Embryonic facial prominence (tissue), 1 donor: ENCODE results near the gene CATSPER1.

Experiments used
- DNase-seq: peaks from one replicate; pipeline ENCODE4 v3.0.0-alpha.2; 2016; ENCODE audit errors: extremely low spot score

The CATSPER1 gene

DNA sequence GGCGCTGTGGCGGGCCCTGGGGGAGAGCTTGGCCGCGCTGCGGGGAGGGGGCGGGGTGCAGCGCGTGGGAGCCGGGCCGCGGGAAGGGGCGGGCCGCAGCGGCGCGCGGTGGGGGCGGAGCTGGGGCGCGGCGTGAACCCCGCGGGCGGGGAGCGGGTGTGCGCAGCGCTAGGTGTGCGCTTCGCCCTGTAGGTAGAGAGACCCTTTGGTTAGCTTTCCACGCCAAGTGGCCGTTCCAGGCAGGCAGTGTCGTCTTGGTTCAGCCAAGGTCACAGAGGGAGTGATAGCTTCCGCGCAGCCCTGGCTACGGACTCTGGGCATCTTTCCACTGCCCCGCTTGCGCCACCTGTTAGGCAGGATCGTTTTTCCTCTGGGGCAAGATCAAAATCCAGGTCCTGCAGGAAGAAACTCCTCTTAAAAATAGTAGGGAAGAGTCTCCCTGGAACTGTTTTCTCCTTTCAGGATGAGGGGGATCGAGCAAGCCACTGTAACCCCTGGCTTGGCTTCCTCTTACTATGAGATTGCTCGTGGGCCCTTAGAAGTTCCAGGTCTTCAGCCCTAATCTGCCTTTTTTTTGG is 23.5 kb downstream of the CATSPER1 start:
- no peak for DNase-seq

DNA sequence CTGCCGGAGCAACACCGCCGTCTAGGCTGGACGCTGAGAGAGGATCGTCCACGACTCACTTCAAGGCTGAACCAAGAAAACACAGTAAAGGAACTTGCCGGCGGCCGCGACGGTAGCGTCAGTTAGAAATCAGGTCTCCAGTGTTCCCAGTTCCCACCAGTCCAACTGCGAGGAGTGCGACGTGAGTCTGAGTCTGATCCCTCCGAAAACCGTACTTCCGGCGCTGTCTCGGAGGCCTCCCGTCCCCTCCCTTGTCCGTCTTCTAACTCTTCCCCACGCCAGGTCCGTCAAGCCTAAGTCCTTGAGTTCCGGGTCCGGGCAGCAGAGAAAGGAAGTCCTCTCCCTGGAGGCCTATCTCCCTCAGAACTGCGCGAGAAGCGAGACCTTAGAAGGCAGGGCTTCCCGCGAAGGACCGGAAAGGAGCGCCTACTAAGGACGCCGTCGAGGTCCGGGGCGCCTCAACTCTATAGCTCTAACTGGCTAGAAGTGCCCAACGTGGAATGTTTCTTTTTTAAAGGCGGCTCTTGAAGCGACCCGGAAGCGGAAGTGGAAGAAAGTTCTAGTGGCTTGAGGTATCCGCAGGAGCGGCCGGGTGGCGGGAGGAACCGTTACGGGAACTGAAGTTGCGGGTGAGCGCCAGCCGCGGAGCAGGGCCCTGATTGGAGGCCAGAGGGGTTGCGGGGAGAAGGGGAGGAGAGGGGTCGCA is 24.2 kb downstream of the CATSPER1 start, which contains the start of the genes BANF1 and EIF1AD:
Gene BANF1, plus strand, starts transcription at position 562 of the 706 bp plus-strand sequence. CDS start 748 bp downstream, outside the sequence.
Gene EIF1AD, minus strand, starts transcription at position 216 of the 706 bp plus-strand sequence. CDS start 1,768 bp downstream, outside the sequence.
- peak; percentile 96 for DNase-seq

DNA sequence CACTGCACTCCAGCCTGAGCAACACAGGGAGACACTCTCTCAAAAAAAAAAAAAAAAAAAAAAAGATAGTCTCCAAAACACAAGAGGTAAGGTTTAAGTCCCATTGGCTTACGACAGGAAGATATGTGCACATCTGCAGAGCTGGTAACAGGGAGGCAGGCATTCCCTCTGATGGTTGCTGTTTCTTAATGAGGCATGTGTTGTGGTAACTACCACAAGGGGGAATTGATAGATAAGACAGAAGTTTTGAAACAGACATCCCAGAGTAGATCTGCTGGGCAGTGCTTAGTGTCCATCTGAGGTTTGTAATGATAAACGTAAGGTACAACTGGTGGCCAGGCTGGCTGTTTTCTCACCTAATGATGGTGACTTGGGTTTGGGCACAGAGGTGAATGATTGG is 29.0 kb downstream of the CATSPER1 start:
- no peak for DNase-seq

DNA sequence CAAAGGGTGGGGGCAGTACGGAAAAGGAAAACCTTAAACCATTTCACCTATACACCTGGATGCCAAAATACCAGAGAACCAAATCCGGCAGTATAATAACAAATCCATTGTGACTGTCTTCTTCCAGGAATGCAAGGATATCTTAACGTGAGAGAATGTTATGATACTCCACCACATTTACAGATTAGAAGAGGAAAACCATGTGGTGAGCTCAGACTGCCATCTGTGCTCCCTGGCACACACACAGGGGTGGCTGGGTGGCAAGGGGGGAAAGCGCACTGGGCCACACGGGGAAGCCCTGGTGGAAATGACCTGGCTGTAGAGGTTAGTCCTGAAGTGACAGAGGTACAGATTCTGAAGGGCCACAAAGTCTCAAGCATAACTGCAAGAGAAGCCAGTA is 34.2 kb downstream of the CATSPER1 start:
- no peak for DNase-seq

DNA sequence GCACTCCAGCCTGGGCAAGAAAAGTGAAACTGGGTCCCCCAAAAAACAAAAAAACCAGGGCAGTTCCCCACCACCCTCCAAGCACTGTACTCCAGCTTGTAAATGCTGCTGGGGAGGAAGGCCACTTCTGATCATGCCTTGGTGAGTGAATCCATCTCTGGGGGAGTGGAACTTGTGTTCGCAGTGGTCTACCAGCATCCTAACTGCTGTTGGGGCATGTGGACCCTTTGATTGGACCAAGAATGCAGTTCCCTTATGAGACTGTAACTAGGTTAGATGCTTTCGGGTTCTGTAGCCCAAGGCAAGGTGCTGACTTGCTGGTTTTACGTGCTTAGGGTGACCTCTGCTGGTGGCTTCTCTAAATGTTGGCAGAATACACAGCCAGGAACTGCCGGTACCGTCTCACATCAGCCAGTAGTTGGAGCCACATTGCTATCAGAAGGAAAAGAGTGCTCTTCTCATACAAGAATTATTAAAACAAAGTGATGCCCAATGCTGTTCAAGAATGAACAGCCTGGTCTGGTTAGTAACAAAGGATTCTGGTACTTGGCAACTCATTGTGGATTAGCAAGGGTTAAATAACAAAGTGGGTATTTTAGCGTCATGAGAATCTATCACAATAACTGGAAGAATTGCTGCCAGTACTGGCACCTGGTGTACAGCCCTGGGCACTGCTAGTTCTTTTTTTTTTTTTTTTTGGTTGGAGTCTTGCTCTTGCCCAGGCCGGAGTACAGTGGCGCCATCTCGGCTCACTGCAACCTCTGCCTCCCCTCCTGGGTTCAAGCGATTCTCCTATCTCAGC is 37.3 kb downstream of the CATSPER1 start:
- DNase-seq = peak; percentile 89

DNA sequence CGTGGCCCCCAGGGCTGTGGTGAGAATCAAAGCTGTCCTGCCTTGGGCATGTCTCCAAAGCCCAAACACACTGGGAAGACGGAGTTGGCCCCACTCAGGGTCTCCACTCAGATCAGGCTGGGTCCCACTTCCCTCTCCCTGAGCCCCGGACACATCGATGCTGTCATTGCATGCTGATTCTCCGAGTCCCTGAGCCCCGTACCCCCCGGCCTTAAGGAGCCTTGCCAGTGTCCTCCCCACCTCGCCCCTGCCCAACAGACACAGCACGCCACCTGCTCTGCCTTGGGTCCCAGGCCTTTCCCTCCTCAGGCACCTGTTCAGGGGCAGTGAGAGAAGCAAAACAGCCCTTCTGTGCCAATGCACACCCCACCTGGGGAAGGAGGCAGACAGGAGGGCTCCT is 38.9 kb downstream of the CATSPER1 start:
- no peak for DNase-seq

DNA sequence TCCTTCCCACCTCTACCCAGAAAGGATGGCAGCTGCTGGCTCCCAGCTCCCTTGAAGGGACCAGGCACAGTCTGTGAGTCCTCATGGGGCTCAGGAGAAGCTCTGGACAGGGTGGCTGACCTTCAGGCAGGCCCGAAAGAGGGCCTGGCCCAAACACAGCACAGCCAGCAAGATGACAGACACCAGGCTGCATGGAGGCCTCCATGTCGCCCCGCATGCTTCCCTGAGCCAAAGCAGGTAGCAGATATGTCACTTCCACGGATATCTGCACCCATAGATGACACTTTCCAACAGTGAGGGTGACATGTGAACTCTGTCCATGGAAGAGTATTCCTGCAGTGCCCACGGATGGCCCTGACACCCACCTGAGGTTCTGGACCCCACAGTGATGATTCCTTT is 42.7 kb downstream of the CATSPER1 start:
- DNase-seq = no peak

DNA sequence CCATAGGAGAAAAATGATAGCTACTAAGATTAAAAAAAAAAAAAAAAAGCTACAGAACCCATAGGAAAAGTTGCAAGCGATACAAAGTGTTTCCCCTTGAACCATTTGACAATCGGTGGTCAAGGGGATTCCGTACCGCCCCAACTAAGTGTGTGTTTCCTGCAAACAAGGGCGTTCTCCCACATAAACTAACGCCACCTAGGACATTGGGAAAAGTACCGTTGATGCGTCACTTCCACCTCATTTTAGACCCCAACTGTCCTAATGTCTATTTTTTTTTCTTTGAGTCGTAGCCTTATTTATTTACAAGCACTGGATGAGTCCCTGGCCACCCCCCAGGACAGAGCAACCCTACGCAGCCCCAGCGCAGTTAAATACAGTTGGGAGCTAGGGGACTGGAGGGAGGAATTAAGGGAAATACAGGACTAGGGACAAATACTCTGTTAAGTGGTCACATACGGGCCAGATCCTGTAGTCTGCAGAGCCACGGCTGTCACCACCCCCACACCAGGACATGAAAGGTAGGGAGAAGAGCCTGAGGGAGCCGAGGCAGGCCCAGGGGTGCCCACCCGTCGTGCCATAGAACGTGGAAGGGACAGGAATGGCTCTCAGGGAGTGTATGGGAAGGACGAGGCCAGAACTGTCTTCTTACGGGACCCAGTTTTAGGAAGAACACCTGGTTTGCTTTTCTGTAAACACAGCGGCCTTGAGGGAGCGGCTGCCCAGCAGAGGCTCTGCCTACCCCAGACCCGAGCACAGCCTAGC is 43.3 kb downstream of the CATSPER1 start:
- no peak for DNase-seq

DNA sequence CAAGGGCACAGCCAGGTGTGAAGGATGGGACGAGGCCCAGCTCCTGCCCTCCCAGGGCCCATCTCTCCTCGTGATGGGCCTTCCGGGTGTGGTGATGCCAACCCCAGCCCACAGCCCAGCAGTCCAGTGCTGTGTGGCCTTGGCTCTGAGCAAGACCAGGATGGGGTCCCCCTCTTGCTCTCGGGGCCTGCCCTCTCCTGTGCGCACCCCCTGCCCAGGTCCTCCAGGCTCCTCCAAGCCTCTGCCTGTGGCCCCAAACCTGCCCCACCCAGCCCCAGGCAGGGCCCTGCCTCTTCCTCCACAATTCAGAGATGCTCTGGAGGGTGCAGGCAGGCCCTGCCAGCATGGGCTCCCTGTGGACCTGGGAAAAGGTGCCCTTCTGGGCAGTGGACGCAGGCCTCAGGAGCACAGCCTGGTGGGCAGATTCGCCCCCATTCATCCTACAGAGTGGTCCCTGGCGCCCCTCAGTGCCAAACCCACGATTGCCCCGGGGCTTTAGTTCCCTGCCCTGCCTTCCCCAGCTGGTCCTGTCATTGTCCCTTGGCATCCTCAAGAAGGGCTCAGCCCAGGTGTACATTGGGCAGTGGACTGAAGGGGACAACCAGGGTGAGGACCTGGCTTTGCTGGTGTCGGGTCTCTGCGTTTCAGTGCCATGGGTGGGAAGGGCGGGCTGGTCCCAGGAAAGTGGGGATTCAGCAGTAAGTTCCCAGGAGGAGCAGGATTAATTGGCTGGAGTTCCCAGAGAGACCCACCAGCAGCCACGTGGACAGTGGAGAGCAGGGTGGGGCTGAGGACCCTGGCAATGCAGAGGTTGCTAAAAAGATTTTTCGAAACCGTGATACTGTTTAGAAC is 44.1 kb downstream of the CATSPER1 start:
- no peak for DNase-seq

DNA sequence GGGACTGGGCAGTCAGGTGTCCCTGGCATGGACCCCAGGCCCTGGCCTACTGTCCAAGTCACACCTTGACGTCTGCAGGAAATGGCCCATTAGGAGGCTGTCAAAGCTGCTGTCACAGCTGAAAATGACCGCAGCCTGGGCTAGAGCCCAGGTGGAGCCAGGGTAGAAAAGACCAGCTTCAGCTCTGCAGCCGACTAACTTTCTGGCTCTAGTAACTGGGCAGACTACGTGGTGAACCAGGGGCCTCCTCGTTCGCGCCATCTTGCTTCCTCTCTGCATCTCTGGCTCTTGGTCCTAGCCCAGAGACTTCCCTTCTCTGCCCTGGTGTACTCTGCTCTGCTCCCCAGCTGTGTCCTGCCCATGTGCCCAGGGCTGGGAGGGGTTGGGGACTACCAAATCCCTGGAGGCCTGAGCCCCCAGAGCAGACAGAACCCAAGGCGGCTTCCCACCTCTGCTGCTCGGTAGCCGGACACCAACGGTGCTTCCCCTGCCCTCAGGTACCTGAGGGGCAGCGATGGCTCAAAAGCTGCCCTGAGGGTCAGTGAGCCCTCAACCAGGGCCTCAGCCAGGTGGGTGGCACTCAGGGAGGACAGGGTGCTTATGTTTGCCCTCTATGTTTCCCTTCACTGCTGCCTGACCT is 45.1 kb downstream of the CATSPER1 start:
- DNase-seq = no peak

DNA sequence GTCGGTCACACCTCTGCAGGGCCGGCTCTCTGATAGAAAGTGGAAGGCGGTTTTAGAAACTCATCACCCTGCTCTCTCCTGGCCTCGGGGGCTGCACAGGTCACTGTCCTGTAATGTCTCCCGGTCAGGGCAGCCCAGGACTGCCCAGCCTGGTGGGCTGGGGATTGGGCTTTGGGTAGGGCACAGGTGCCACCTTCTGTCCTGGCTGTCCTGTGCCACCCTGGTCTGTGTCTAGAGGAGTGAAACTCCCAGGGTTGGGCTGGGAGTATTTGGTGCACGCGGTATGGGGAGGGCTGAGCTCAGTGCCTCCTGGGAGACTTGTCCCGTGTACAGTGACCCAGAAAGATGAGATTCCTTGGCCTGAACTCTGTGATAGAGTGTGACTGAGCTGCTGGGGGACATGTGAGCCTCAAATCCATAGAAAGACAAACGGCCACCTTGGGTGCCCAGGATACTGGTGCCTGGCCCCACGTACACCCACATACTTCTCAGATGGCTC is 47.0 kb downstream of the CATSPER1 start:
- DNase-seq = no peak

DNA sequence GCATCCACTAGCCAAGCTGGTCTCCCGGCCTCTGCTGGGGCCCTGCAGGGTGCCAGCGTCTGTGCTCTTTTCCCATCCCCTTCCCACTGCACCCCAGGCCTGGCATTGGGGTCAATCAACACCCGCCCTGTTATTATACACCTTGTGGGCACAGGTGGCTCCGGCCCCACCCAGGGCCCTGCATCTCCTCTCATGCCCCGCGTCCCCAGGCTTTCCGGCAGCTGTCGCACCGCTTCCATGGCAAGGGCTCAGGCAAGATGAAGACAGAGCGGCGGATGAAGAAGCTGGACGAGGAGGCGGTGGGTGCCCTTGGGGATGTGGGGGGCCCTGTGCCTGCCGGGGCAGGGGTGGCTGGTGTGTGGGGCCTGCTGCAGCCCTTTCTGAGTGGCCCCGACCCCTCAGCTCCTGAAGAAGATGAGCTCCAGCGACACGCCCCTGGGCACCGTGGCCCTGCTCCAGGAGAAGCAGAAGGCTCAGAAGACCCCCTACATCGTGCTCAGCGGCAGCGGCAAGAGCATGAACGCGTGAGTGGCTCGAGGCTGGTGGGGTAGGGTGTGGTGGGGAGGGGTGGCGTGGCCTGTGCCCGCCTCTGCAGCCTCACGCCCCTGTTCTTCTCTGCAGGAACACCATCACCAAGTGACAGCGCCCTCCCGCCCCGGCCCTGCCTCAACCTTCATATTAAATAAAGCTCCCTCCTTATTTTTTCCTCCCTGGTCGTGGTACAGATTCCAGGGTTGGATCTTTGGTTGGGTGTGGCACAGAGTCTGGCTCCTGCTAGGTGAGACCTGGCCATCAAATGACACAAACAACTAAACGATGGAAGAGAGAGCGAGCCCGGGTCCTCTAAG is 47.7 kb downstream of the CATSPER1 start:
- DNase-seq = no peak

DNA sequence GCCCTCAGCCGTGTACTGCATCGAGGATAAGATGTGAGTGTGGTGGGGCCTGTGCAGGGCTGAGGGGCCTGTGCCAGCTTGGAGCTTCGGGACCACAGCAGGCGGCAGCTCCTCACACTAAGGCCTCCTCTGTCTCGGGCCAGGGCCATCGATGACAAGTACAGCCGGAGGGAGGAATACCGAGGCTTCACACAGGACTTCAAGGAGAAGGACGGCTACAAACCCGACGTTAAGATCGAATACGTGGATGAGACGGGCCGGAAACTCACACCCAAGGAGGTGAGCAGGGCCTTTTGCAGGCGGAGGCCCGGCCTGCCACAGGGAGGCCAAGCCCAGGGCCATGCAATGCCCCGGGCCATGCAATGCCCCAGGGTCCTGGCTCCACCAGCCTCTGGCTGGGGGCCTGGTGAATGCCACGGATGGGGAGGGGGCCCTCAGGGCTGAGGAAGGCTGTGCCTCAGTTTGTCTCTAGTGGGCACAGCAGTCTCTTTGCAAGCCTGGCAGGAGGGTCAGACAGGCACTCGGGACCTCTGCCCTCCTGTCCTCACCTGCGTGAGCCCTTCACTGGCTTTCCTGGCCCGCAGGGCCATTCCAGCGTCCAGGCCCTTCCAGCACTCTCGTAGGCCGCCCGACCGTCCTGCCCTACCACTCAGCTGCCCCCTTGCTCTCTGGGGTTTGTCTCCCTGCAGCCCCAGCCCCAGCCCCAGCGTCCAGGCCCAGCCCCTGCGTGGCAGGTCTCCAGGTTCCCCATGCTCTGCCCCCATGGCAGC is 48.5 kb downstream of the CATSPER1 start:
- no peak for DNase-seq

DNA sequence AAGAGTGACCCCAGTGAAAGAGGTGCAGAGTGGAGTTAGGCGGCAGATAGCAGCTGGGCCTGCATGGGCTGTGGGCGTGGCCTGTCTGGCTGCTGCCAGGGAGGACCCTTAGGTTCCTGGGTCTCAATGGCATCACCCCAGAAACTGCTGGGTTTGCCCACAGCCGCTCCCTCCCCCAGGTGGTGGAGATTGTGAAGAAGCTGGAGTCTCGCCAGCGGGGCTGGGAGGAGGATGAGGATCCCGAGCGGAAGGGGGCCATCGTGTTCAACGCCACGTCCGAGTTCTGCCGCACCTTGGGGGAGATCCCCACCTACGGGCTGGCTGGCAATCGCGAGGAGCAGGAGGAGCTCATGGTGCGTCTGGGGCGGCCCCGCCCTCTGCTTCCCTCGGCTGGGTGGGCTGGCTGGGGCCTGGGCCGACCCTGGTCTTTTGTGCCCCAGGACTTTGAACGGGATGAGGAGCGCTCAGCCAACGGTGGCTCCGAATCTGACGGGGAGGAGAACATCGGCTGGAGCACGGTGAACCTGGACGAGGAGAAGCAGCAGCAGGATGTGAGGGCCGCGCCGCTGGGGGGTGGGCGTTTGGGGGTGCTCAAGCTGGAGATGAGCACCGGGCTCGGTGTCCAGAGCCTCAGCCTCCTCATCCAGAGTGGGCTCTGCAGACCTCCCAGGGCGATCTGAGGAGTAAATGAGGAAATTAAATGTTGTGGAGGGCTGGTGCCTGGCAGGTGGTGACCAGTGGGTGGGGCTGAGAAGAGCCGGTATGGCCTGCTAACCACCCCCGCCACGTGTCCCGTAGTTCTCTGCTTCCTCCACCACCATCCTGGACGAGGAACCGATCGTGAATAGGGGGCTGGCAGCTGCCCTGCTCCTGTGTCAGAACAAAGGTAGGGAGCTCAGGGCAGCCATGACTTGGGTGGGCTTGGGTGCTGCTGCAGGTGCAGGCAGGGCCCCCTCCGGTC is 49.8 kb downstream of the CATSPER1 start:
- no peak for DNase-seq

DNA sequence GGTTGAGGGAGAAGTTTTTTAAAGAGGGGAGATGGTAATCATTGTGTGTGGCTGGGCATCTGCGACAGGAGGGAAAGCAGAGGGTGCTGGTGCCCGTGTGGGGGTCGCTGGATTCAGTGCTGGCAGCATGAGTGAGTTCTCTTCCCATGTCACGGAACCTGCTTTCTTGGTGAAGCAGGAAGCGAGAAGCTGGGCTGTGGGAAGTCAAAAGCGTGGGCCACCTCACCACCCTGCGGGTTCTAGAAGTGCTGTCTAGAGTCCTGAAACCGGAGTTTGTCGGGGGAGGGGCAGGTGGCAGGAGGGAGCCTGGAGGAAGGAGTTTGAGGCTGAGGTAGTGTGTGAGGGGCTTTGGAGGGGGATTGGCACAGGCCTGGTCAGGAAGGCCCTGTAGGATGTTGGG is 50.5 kb downstream of the CATSPER1 start:
- no peak for DNase-seq

DNA sequence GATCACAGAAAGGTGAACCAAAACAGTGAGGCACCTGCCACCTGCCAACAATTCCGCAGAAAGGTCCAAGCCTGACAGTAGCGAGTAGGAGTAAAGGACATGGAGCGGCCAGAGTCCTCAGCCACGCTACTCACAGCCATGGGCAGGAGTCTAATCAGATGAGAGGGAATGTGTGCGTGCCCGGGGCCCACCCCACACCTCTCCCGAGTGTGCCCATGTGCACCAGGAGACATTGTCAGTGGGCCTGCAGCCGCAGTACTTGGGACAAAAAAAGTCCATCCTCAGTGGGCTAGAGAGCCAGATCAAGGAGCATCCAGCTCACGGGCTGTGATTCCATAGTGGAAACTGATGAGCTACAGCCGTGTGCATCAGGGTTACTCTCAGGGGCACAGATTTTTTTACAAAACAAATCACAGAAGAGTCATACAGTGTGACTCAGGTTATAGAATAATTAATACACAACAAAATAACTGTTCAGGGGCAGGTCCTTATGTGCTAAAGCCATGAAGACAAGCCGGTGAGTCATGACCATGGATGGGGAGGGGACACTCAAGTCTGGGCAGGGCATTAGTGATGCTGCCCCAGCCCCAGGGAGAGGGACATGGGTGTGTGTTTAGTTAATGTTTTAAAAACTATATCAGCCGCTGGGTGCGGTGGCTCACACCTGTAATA is 52.7 kb downstream of the CATSPER1 start:
- no peak for DNase-seq

DNA sequence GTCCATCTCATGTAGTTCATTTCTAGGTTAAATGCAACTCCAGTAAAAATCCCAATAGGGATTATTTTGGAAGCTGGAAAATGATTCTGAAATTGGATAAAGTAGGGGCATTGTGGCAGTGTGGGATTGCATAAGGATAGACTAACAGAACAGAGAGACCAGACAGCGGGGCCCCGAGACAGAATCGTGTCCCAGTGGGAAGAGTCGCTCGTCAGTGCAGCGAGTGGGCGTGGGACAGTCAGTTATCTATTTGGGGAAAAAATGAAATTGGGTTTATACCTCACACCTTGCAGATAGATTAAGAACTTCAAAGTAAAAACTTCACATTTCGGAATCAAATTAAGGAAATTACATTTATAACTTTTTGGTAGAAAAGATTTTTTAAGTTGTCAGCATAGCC is 54.2 kb downstream of the CATSPER1 start:
- DNase-seq = no peak
